Prostate gland (tissue), 2 donors: ENCODE measurements around the gene RPL9.

ENCODE experiments used
- CTCF ChIP-seq, 4 experiments: fragments of 200-600 bp in 2 of 4; fragments of 450-650 bp in 2 of 4; sonication (generic) in 2 of 4; IDR thresholded peaks; 1 replicate in 3 of 4; 2 replicates in 1 of 4; pipeline ENCODE4 v1.5.1; 2016 to 2019; ENCODE audit warnings: antibody characterized with exemption in 4 of 4, mild to moderate bottlenecking in 2 of 4, moderate library complexity in 2 of 4
- POLR2A ChIP-seq: fragments of 450-650 bp; IDR thresholded peaks from one replicate; pipeline ENCODE4 v1.6.1; 2016; ENCODE audit warnings: antibody characterized with exemption, mild to moderate bottlenecking
- POLR2AphosphoS5 ChIP-seq: sonication (generic); formaldehyde crosslinking; IDR thresholded peaks from one replicate; pipeline ENCODE4 v1.6.1; 2017; ENCODE audit warnings: antibody characterized with exemption

GRCh38 chr4:39422247-39422646, 36.5 kb downstream of the RPL9 start:
- no peak for TF ChIP-seq CTCF (IDR thresholded peaks at IDR 0.05)
- no peak for TF ChIP-seq POLR2A
- TF ChIP-seq POLR2AphosphoS5 = no peak
